ENCODE data around the gene ENTPD2.
A peak's percentile ranks its signal among the peaks of the same experiment; 100 is the strongest.

Gene ENTPD2

DNA sequence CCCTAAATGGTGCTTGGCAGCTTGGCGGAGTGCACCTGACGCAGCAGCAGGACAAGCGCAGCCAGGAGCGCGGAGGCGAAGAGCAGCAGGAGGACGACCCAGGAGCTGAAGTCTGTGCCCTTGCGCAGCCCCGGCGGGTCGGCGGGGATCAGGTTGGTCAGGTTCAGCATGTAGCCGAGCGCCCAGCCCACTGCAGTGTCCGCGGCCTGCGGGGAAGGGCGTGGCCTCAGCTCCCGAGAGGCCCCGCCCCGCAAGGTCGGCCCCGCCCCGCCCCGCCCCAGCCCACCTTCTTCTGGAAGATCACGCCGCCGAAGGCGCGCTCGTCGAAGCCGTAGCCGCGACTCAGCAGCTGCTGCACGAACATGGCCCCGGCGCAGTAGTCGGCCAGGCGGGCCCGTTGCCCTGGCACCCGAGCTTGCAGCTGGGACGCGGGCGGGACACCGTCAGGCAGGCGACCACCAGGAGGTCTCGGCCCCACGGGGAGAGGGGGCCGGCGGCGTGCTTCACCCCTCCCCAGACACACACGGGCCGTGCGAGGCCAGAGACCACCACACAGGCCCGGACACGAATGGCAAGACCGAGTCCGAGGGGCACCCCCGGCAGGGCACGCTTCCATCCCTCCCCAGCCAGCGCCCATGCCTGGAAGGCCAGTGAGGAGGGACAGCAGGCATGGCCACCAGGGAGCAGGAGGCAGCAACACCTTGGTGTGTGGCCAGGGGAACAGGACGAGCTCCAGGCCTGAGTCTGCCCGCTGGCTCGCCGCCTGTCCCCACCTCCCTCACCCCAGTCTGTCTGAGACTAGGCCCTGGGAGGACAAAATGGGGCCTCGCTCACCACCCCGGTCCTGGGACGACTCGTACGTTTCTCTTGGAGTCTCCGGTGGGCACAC lies 5.0 kb downstream of the ENTPD2 start:
- no peak for TF ChIP-seq Cebpa-rat (IDR thresholded peaks at IDR 0.05)
- peaks cover 25 to 50% (median 39%) of the 10 kb centered on the region in 10 experiments for H3K4me1 ChIP-seq
- H3K27ac ChIP-seq: no peak overlapping the region
- H3K9ac ChIP-seq: no peak overlapping the region
- no peaks in the 10 kb centered on the region for H3K9me3 ChIP-seq (replicated peaks in 1 of 11)
- no peaks in the 10 kb centered on the region for H3K36me3 ChIP-seq
- H4K20me1 ChIP-seq: peaks cover 12 to 84% (median 58%) of the 10 kb centered on the region in 11 experiments; a peak in 21 of 22 replicates
- H3K27me3 ChIP-seq: peaks cover 70 to 96% (median 89%) of the 10 kb centered on the region in 11 experiments
- H3K4me2 ChIP-seq: no peak overlapping the region
- no peak overlapping the region for H3K4me3 ChIP-seq

GRCh38 chr9:137046088-137046787 lies 7.6 kb downstream of the ENTPD2 start, which contains the start of gene NPDC1:
TSS of gene NPDC1 (minus strand) at chr9:137046177. CDS start at chr9:137045989, 188 bp downstream.
- Histone ChIP-seq H3K9ac (peak within 1 kb of the TSS; percentile 61 to 84 (median 76)), H3K4me3 (peak within 1 kb of the TSS; percentile 72 to 86 (median 81)), H4K20me1 (peaks cover 33 to 84% (median 71%) of the 10 kb centered on the region in 11 experiments), H3K27ac (peak within 1 kb of the TSS in 10 of 11 experiments; percentile 28 to 70 (median 56); a peak in 17 of 22 replicates), H3K36me3 (peaks cover 0 to 5% (median 0%) of the 10 kb centered on the region in 11 experiments; a peak in 1 of 22 replicates), H3K9me3 (replicated peaks in 1 of 11) (no peaks in the 10 kb centered on the region), H3K4me1 (peaks cover 45 to 58% (median 53%) of the 10 kb centered on the region in 10 experiments), H3K27me3 (peaks cover 43 to 70% (median 62%) of the 10 kb centered on the region in 11 experiments), H3K4me2 (peak within 1 kb of the TSS; percentile 95 to 100 (median 99))
- TF ChIP-seq Cebpa-rat (IDR thresholded peaks at IDR 0.05): no peak

DNA sequence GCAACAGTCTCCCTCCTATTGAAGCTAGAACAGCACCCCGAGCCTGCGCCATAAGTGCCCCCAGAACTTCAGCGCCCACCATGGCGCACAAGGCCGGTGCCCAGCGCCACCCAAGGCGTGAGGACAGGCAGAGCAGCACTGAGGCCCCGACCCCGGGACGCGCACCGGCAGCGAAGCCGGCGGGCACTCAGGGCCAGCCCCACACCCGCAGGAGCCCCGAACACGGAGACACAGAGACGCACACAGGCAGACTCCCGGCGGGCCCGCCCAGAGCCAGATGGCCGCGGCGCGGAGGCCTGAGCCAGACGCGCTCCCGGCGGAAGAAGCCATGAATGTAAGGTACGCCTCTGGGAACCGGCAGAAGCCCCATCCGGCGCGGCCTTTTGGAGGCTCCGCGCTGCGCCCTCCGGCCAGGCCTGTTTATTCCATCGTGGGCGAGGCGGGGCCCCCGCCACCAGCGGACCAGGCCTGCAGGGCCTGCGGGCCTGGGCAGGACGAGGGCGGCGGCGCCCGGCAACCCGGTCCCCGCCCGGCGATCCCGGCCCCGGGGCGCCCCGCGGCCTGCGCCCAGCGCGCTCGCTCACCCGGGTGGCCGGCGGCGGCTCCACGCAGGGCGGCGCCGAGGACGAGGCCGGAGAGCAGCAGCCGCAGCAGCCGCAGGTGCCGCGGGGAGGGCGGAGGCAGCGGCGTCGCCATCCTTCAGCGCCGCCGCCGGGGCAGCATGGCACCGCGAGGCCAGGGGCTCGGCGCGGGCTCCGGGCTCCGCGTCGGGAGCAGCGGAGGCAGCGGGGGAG lies 8.4 kb downstream of the ENTPD2 start:
- H3K4me3 ChIP-seq: peak overlapping the region; percentile 72 to 86 (median 81)

DNA sequence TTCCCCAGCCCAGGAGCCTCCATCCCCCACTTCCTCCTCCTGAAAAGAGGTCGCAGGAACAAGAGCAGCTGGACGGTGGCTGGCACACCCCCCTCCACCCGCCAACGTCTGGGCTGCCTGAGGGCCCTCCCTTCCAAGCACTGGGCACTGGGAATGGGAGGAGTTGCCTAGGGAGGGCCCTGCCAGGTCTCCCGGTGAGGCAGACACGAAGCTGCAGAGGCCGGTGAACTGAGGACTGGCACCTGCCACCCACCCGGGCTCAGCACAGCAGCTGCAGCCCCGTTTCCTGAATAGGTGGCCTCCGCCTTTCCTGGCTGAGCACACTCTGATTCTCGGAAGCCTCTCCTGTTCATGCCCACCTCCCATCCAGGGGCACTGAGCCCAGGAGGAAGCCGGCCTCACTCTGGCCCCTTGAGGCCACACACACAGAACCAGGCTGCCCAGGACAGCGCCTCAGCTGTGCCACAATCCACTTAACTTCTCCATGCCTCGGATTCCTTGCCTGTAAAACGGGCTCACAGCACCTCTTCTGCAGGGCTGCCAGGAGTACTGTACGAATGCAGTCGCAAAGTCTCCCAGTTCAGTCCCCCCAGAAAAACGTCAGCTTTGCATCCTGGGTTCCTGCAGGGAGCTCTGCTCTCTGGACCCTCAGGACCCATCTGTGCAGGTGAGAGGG lies 9.2 kb downstream of the ENTPD2 start:
- Histone ChIP-seq H3K27me3 (peaks cover 28 to 54% (median 46%) of the 10 kb centered on the region in 11 experiments), H3K4me2 (peak overlapping the region; percentile 95 to 100 (median 99)), H3K4me3 (peak overlapping the region; percentile 72 to 86 (median 81)), H3K9ac (peak overlapping the region; percentile 61 to 84 (median 76); a peak in 21 of 22 replicates), H4K20me1 (peaks cover 37 to 82% (median 67%) of the 10 kb centered on the region in 11 experiments), H3K27ac (peak overlapping the region in 4 of 11 experiments; percentile 37 to 70 (median 62); a peak in 9 of 22 replicates), H3K9me3 (replicated peaks in 1 of 11) (no peaks in the 10 kb centered on the region), H3K36me3 (peaks cover 5 to 17% (median 11%) of the 10 kb centered on the region in 11 experiments; a peak in 21 of 22 replicates), H3K4me1 (peaks cover 54 to 71% (median 63%) of the 10 kb centered on the region in 10 experiments)
- no peak for TF ChIP-seq Cebpa-rat (IDR thresholded peaks at IDR 0.05)

More for the DNA sequence above, 8.4 kb downstream of the ENTPD2 start:
- Histone ChIP-seq H3K27me3 (peaks cover 36 to 62% (median 55%) of the 10 kb centered on the region in 11 experiments), H3K27ac (peak overlapping the region in 10 of 11 experiments; percentile 28 to 70 (median 56); a peak in 17 of 22 replicates), H3K4me2 (peak overlapping the region; percentile 95 to 100 (median 99)), H4K20me1 (peaks cover 37 to 85% (median 72%) of the 10 kb centered on the region in 11 experiments), H3K9ac (peak overlapping the region; percentile 61 to 84 (median 76)), H3K36me3 (peaks cover 3 to 11% (median 5%) of the 10 kb centered on the region in 11 experiments; a peak in 11 of 22 replicates), H3K9me3 (replicated peaks in 1 of 11) (no peaks in the 10 kb centered on the region), H3K4me1 (peaks cover 52 to 65% (median 60%) of the 10 kb centered on the region in 10 experiments)
- no peak for TF ChIP-seq Cebpa-rat (IDR thresholded peaks at IDR 0.05)

- no peak for TF ChIP-seq Cebpa-rat (IDR thresholded peaks at IDR 0.05)
- peak overlapping the region; percentile 95 to 100 (median 99) for H3K4me2 ChIP-seq
- peak overlapping the region in 10 of 11 experiments; percentile 61 to 84 (median 76); a peak in 20 of 22 replicates for H3K9ac ChIP-seq
- H3K4me3 ChIP-seq: peak overlapping the region; percentile 72 to 86 (median 81)
- H3K9me3 ChIP-seq (replicated peaks in 1 of 11): no peaks in the 10 kb centered on the region
- peaks cover 38 to 82% (median 73%) of the 10 kb centered on the region in 11 experiments for H4K20me1 ChIP-seq
- H3K4me1 ChIP-seq: peaks cover 54 to 77% (median 67%) of the 10 kb centered on the region in 10 experiments
- peak overlapping the region in 3 of 11 experiments; percentile 37 to 70 (median 48); a peak in 8 of 22 replicates for H3K27ac ChIP-seq
- H3K36me3 ChIP-seq: peaks cover 11 to 23% (median 18%) of the 10 kb centered on the region in 11 experiments
- peaks cover 21 to 48% (median 40%) of the 10 kb centered on the region in 11 experiments for H3K27me3 ChIP-seq
These were observed 9.8 kb downstream of the ENTPD2 start for GRCh38 chr9:137044037-137044436.

- H3K9me3 ChIP-seq (replicated peaks in 1 of 11): no peaks in the 10 kb centered on the region
- peaks cover 43 to 88% (median 76%) of the 10 kb centered on the region in 11 experiments for H4K20me1 ChIP-seq
- H3K4me2 ChIP-seq: peak overlapping the region; percentile 95 to 100 (median 99)
- TF ChIP-seq Cebpa-rat (IDR thresholded peaks at IDR 0.05): no peak
- H3K4me1 ChIP-seq: peaks cover 54 to 83% (median 70%) of the 10 kb centered on the region in 10 experiments
- peaks cover 13 to 39% (median 32%) of the 10 kb centered on the region in 11 experiments for H3K27me3 ChIP-seq
- H3K27ac ChIP-seq: peak overlapping the region in 3 of 11 experiments; percentile 18 to 70 (median 37); a peak in 1 of 22 replicates
- H3K36me3 ChIP-seq: peaks cover 21 to 33% (median 27%) of the 10 kb centered on the region in 11 experiments
- H3K4me3 ChIP-seq: peak overlapping the region in 7 of 10 experiments; percentile 72 to 85 (median 82); a peak in 12 of 20 replicates
- H3K9ac ChIP-seq: peak overlapping the region in 10 of 11 experiments; percentile 8 to 84 (median 72); a peak in 19 of 22 replicates
These were observed 10.8 kb downstream of the ENTPD2 start for GRCh38 chr9:137042751-137043727.

All from BLaER1 treated with 17β-estradiol and CSF1 and Interleukin-3, amounts not matched to agents 10 nM and 100 nM (cell line).